A549 (cell line): ENCODE results near the gene MSL3B.

Experiments used
- ATAC-seq, 2 experiments: fragments of 200-7000 bp in 1 of 2; fragments of >200 bp in 1 of 2; cut with Nextera tagmentation in 1 of 2; cut with Tn5 transposase in 1 of 2; 3 replicates each; pipeline versions ENCODE4 v1.8.0 to v1.9.1; 2018 to 2020; ENCODE audit warnings: mild to moderate bottlenecking in 1 of 2, moderate library complexity in 1 of 2
- CTCF ChIA-PET: fragments of 300-600 bp; sonication (Branson Sonifier 250); formaldehyde crosslinking; extraction: SDS; loops from one replicate; lab custom pipeline; 2021; ENCODE audit warnings: antibody characterized with exemption, inconsistent platforms; lab: Yijun Ruan, JAX
- POLR2A ChIA-PET: fragments of 350-600 bp; formaldehyde crosslinking; extraction: SDS; loops from one replicate; lab custom pipeline; 2021; ENCODE audit warnings: antibody characterized with exemption, inconsistent platforms; lab: Yijun Ruan, JAX
- DNase-seq, 2 experiments: peaks; one replicate each; pipeline versions ENCODE4 v3.0.0 to v3.0.0-alpha.2; 2011 to 2016; ENCODE audit warnings: low read depth in 1 of 2, low spot score in 1 of 2
- FAIRE-seq: peaks from 2 replicates; lab custom pipeline; 2011; peaks lifted over from hg19 to GRCh38; lab: Jason Lieb, UNC
- H3K27ac ChIP-seq, 2 experiments: fragments of >200 bp; sonication (Bioruptor Twin); formaldehyde crosslinking; 3 replicates each; pipeline ENCODE4 v1.5.1; 2016 to 2017
- H3K4me1 ChIP-seq: fragments of >200 bp; sonication (Bioruptor Twin); formaldehyde crosslinking; 3 replicates; pipeline ENCODE4 v1.6.1; 2016
- H3K4me2 ChIP-seq: fragments of >200 bp; sonication (Bioruptor Twin); formaldehyde crosslinking; 3 replicates; pipeline ENCODE4 v1.6.1; 2016
- H3K4me3 ChIP-seq: fragments of >200 bp; sonication (Bioruptor Twin); formaldehyde crosslinking; 3 replicates; pipeline ENCODE4 v1.5.1; 2016
- H3K9me3 ChIP-seq: fragments of >200 bp; sonication (Bioruptor Twin); formaldehyde crosslinking; 3 replicates; pipeline ENCODE4 v1.6.1; 2016
- CEBPB ChIP-seq, 2 experiments: fragments of >200 bp in 1 of 2; sonication (Bioruptor Twin) in 1 of 2; formaldehyde crosslinking in 1 of 2; IDR thresholded peaks; 2 replicates each; pipeline ENCODE4 v1.6.1; 2012 to 2016
- CTCF ChIP-seq: fragments of >200 bp; sonication (Bioruptor Twin); formaldehyde crosslinking; IDR thresholded peaks from 3 replicates; pipeline ENCODE4 v1.5.1; 2016
- EP300 ChIP-seq, 2 experiments: fragments of >200 bp; sonication (Bioruptor Twin); formaldehyde crosslinking; IDR thresholded peaks; 2 replicates in 1 of 2; 3 replicates in 1 of 2; pipeline ENCODE4 v1.6.1; 2016 to 2017
- FOSB ChIP-seq: fragments of 250-450 bp; sonication (Bioruptor Pico); IDR thresholded peaks from 2 replicates; pipeline ENCODE4 v1.5.0; 2020; ENCODE audit warnings: mild to moderate bottlenecking, moderate library complexity
- FOSL2 ChIP-seq, 2 experiments: fragments of 450-650 bp in 1 of 2; fragments of >200 bp in 1 of 2; sonication (Bioruptor Twin) in 1 of 2; formaldehyde crosslinking; IDR thresholded peaks; 2 replicates each; pipeline versions ENCODE4 v1.5.0 to v1.6.1; 2016 to 2020; ENCODE audit warnings: mild to moderate bottlenecking in 1 of 2, moderate library complexity in 1 of 2
- FOXS1 ChIP-seq: fragments of 250-450 bp; sonication (Bioruptor Pico); IDR thresholded peaks from 2 replicates; pipeline ENCODE4 v1.5.0; 2020; ENCODE audit warnings: mild to moderate bottlenecking, moderate library complexity
- GATA3 ChIP-seq: IDR thresholded peaks from 2 replicates; pipeline ENCODE4 v1.6.1; 2012; ENCODE audit warnings: borderline replicate concordance
- HOXA7 ChIP-seq: fragments of 250-450 bp; sonication (Bioruptor Pico); IDR thresholded peaks from 2 replicates; pipeline ENCODE4 v1.5.0; 2020; ENCODE audit warnings: mild to moderate bottlenecking, moderate library complexity
- HOXB13 ChIP-seq: fragments of 250-450 bp; sonication (Bioruptor Pico); IDR thresholded peaks from 2 replicates; pipeline ENCODE4 v1.5.0; 2020; ENCODE audit warnings: low read depth, mild to moderate bottlenecking, moderate library complexity
- HOXB5 ChIP-seq: fragments of 250-450 bp; sonication (Bioruptor Pico); IDR thresholded peaks from 2 replicates; pipeline ENCODE4 v1.5.0; 2020; ENCODE audit warnings: mild to moderate bottlenecking, moderate library complexity
- JUN ChIP-seq, 2 experiments: fragments of >200 bp; sonication (Bioruptor Twin); formaldehyde crosslinking; IDR thresholded peaks; 2 replicates in 1 of 2; 3 replicates in 1 of 2; pipeline ENCODE4 v1.6.1; 2016 to 2017
- JUNB ChIP-seq: fragments of >200 bp; sonication (Bioruptor Twin); formaldehyde crosslinking; IDR thresholded peaks from 2 replicates; pipeline ENCODE4 v1.6.1; 2016
- KDM1A ChIP-seq: fragments of 200-600 bp; sonication (generic); IDR thresholded peaks from 2 replicates; pipeline ENCODE4 v1.6.1; 2016; ENCODE audit warnings: low read depth, mild to moderate bottlenecking
- PBX3 ChIP-seq: IDR thresholded peaks from 2 replicates; pipeline ENCODE4 v1.6.1; 2012
- PHF8 ChIP-seq: fragments of 200-600 bp; sonication (generic); IDR thresholded peaks from 2 replicates; pipeline ENCODE4 v1.6.1; 2016; ENCODE audit warnings: low read depth, mild to moderate bottlenecking, antibody characterized with exemption, moderate library complexity, borderline replicate concordance
- RCOR1 ChIP-seq: fragments of 150-350 bp; IDR thresholded peaks from 2 replicates; pipeline ENCODE4 v1.6.1; 2014; ENCODE audit warnings: antibody characterized with exemption, low read length, low read depth
- TFCP2L1 ChIP-seq: fragments of 250-450 bp; sonication (Bioruptor Pico); IDR thresholded peaks from 2 replicates; pipeline ENCODE4 v1.5.0; 2021; ENCODE audit warnings: mild to moderate bottlenecking
- TP53 ChIP-seq: fragments of 250-450 bp; sonication (Bioruptor Pico); IDR thresholded peaks from 2 replicates; pipeline ENCODE4 v1.5.0; 2021; ENCODE audit warnings: mild to moderate bottlenecking, moderate library complexity
- ZC3H11A ChIP-seq: fragments of 450-650 bp; IDR thresholded peaks from 2 replicates; pipeline ENCODE4 v1.6.1; 2014; ENCODE audit warnings: antibody characterized with exemption, mild to moderate bottlenecking
- ZFP36 ChIP-seq: fragments of 450-650 bp; IDR thresholded peaks from 2 replicates; pipeline ENCODE4 v1.6.1; 2014; ENCODE audit warnings: borderline replicate concordance; ENCODE audit not compliant: partially characterized antibody
- ZNF302 ChIP-seq: fragments of 250-450 bp; sonication (Bioruptor Pico); IDR thresholded peaks from 2 replicates; pipeline ENCODE4 v1.9.0; 2021; ENCODE audit warnings: inconsistent platforms, mild to moderate bottlenecking, moderate library complexity
- ZSCAN20 ChIP-seq: fragments of 250-450 bp; sonication (Bioruptor Pico); IDR thresholded peaks from 2 replicates; pipeline ENCODE4 v1.8.0; 2022; ENCODE audit warnings: mild to moderate bottlenecking, moderate library complexity
- WGBS: methylation state at CpG from one replicate; pipeline ENCODE4 v1.1.6; 2017; ENCODE audit errors: missing lambda C conversion rate; 5-methylcytosine and 5-hydroxymethylcytosine counted together
- TF ChIP-seq, protein P1 (sequence below): fragments of 450-650 bp; IDR thresholded peaks from 2 replicates; pipeline ENCODE4 v1.6.1; 2014; ENCODE audit warnings: antibody characterized with exemption

The MSL3B gene

DNA sequence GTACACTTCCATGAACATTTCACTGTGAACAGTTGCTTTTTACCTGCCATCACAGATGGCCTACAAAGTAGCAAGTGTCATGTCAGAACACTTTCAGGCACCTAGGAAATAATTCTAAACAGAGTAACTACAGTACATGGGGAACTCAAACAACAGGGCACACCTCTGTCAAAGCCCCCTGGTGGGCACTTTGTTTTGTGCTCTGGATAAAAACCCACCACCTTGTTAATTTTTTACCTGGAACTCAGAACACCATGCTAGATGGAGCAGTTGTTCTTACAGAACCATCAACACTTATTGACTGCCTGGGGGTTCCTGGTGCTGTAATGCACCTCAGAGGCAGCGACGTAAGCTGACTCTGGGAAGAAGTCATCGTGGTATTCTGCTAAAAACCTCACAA lies 2.3 kb downstream of the MSL3B start:
- no peaks in the 10 kb centered on the region for H3K4me1 ChIP-seq
- H3K4me3 ChIP-seq: no peak overlapping the region
- DNase-seq (no peak), FAIRE-seq (no peak), ATAC-seq (peak in 1 of 2 experiments; percentile 50; a peak in 3 of 6 replicates)
- no peak for TF ChIP-seq TFCP2L1 (CRISPR knock-in tag)
- TF ChIP-seq EP300 (IDR thresholded peaks at IDR 0.05): no peak
- no peak for TF ChIP-seq ZFP36
- no peak for TF ChIP-seq HOXB13 (CRISPR knock-in tag)
- TF ChIP-seq ZC3H11A: no peak
- no peak for TF ChIP-seq FOSB (CRISPR knock-in tag)
- TF ChIP-seq FOXS1 (CRISPR knock-in tag): no peak
- TF ChIP-seq ZNF302 (CRISPR knock-in tag): no peak
- no peak for TF ChIP-seq CEBPB (IDR thresholded peaks at IDR 0.05)
- TF ChIP-seq JUN (IDR thresholded peaks at IDR 0.05): no peak
- TF ChIP-seq RCOR1: no peak
- TF ChIP-seq PHF8: no peak
- no peak for TF ChIP-seq CTCF
- no peak overlapping the region for H3K27ac ChIP-seq
- ChIA-PET CTCF (interaction anchor here (0.8 to 3.5 kb wide), 3 partner anchors 8 to 52 kb away, joined by 3 to 31 read pairs (median 3); no protein-coding TSS in a partner anchor), POLR2A (no interaction called here)
- peaks cover 33% of the 10 kb centered on the region; the same call in 2 of the 3 replicates for H3K9me3 ChIP-seq
- WGBS: 97% methylated on average over 3 of the region's 3 CpGs
- no peak overlapping the region for H3K4me2 ChIP-seq

GRCh38 chr2:233862261-233862768 lies 5.9 kb downstream of the MSL3B start:
- DNase-seq (no peak), ATAC-seq (0 out of 6 replicates have a peak, but pooled peaks of 1 of the 2 experiments have one; percentile 16), FAIRE-seq (no peak)
- H3K9me3 ChIP-seq: 0 out of 3 replicates have a peak, but pooled peaks cover 13% of the 10 kb centered on the region
- CTCF ChIA-PET: interaction anchor here (0.8 to 1.7 kb wide), 2 partner anchors 27 to 1254 kb away, joined by 3 to 4 read pairs; no protein-coding TSS in a partner anchor
- TF ChIP-seq FOXS1 (CRISPR knock-in tag): no peak
- WGBS: 75% methylated on average over 4 of the region's 4 CpGs
- POLR2A ChIA-PET: no interaction called here
- peaks cover 15% of the 10 kb centered on the region for H3K4me1 ChIP-seq
- no peak overlapping the region for H3K4me3 ChIP-seq
- no peak overlapping the region for H3K4me2 ChIP-seq
- no peak overlapping the region for H3K27ac ChIP-seq

DNA sequence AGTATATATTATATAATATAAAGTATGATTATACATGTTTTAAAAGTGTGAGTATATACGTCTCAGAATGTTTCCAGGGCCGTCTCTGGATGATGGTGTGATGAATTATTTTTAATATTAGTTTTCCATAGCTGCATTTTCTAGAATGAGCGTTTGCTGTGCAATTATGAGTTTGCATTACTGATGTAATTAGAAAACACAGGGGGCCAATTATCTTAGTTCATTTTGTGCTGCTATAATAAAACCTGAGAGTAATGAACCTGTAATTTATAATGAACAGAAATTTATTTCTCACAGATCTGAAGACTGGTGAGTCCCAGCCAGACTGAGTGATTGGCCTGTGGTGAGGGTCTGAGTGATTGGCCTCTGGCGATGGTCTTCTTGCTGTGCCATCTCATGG lies 9.9 kb downstream of the MSL3B start:
- no peak for TF ChIP-seq JUN (IDR thresholded peaks at IDR 0.05)
- TF ChIP-seq JUNB: no peak
- TF ChIP-seq, all 56 proteins: peak for 0
- H3K27ac ChIP-seq: peak overlapping the region; percentile 80 to 81
- H3K9me3 ChIP-seq: no peaks in the 10 kb centered on the region
- H3K4me3 ChIP-seq: no peak overlapping the region
- FAIRE-seq (no peak), ATAC-seq (no peak), DNase-seq (no peak)
- WGBS: 50% methylated on average over 4 of the region's 4 CpGs
- POLR2A ChIA-PET: interaction anchor here (0.9 to 1.5 kb wide), 5 partner anchors 10 to 642 kb away, joined by 3 to 6 read pairs (median 4); partner anchors contain the start of genes ARL4C and MSL3B
- peak overlapping the region; percentile 72 for H3K4me2 ChIP-seq
- CTCF ChIA-PET: interaction anchor here (0.6 to 5.2 kb wide), 51 partner anchors 8 to 1262 kb away, joined by 3 to 42 read pairs (median 4); partner anchors contain the start of genes MSL3B and TRPM8
- peaks cover 27% of the 10 kb centered on the region for H3K4me1 ChIP-seq

DNA sequence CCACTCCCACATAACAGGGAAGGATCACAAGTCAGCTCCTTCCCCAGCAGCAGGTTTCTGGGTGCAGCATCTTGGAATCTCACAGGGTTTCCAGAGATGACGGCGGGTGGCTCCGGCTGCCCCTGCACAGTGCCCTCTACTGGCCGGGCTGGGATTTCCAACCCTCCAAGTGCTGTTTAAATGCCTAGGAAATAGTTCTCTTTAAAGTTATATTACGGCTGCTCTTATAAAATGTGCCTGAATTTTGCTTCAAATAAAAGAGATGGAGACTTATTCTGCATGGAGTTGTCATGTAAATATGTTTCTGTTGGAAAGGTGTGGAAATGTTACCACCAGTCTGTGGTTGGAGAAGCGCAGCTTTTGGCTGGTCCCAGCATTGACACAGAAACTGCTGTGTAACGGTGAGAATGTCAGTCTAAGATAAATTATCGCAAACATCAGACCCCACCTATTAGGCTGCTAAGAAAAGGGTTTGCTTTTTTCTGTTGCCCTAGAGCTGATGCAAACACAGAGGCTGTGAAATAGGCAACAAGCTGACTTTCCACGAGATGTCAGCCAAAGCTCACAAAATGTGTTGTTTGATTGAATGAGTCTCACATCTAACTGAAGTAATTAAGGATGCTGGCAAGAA lies 10.6 kb downstream of the MSL3B start:
- Histone ChIP-seq H3K4me3 (no peak overlapping the region), H3K9me3 (no peaks in the 10 kb centered on the region), H3K4me1 (peaks cover 27% of the 10 kb centered on the region), H3K4me2 (peak overlapping the region; percentile 72), H3K27ac (peak overlapping the region; percentile 81 to 97)
- DNase-seq: peak; percentile 69 to 96
- ChIA-PET CTCF (interaction anchor here (0.6 to 5.2 kb wide), 69 partner anchors 9 to 1263 kb away, joined by 3 to 42 read pairs (median 4); partner anchors contain the start of genes MSL3B and TRPM8), POLR2A (interaction anchor here (0.9 to 1.5 kb wide), 6 partner anchors 10 to 688 kb away, joined by 3 to 6 read pairs (median 4); partner anchors contain the start of genes ARL4C and MSL3B)
- no peak for FAIRE-seq
- ATAC-seq: peak; percentile 47 to 63
- 1% methylated on average over 9 of the region's 9 CpGs for WGBS
- peak in 1 of 2 experiments; percentile 48; a peak in 1 of 5 replicates for TF ChIP-seq JUN (IDR thresholded peaks at IDR 0.05)
- no peak for TF ChIP-seq ZC3H11A
- peak; percentile 80; the same call in 1 of the 2 replicates for TF ChIP-seq HOXA7
- no peak for TF ChIP-seq TP53 (CRISPR knock-in tag)
- no peak for TF ChIP-seq ZSCAN20 (CRISPR knock-in tag)
- TF ChIP-seq HOXB5 (CRISPR knock-in tag): peak; percentile 73; the same call in 1 of the 2 replicates
- TF ChIP-seq, protein P1, sequence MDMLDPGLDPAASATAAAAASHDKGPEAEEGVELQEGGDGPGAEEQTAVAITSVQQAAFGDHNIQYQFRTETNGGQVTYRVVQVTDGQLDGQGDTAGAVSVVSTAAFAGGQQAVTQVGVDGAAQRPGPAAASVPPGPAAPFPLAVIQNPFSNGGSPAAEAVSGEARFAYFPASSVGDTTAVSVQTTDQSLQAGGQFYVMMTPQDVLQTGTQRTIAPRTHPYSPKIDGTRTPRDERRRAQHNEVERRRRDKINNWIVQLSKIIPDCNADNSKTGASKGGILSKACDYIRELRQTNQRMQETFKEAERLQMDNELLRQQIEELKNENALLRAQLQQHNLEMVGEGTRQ: peak; percentile 2; the same call in 1 of the 2 replicates
- no peak for TF ChIP-seq KDM1A
- no peak for TF ChIP-seq JUNB
- TF ChIP-seq GATA3: peak; percentile 66; the same call in 1 of the 2 replicates
- 0 out of 2 replicates have a peak, but pooled peaks have one; percentile 21 for TF ChIP-seq PBX3
- TF ChIP-seq FOSL2 (IDR thresholded peaks at IDR 0.05): no peak
- TF ChIP-seq FOSL2 (CRISPR knock-in tag; IDR thresholded peaks at IDR 0.05): peak; percentile 2; the same call in 1 of the 2 replicates
- peak in 1 of 2 experiments; percentile 57; a peak in 2 of 4 replicates for TF ChIP-seq CEBPB (IDR thresholded peaks at IDR 0.05)
- TF ChIP-seq FOXS1 (CRISPR knock-in tag): no peak
